Neural cell (in vitro differentiated cells): ENCODE measurements around the gene USP32. TPM values are rescaled to one million over a fixed set of nuclear protein-coding genes. Genes with fewer than 3 reads are reported as not detected.

Experiments
- H2AFZ ChIP-seq: fragments of 200-600, 300-800 bp; sonication (generic), shearing (Covaris generic); 2 replicates; pipeline ENCODE4 v1.6.0; 2014; ENCODE audit warnings: low read depth, mild to moderate bottlenecking, antibody characterized with exemption, low read length, moderate library complexity
- H3F3A ChIP-seq: fragments of 200-600 bp; shearing (Covaris generic); 2 replicates; pipeline ENCODE4 v1.6.1; 2016; ENCODE audit warnings: mild to moderate bottlenecking, moderate library complexity, mixed read lengths, antibody characterized with exemption, low read length; ENCODE audit not compliant: insufficient read depth, poor library complexity, severe bottlenecking
- H3K27ac ChIP-seq: fragments of 200-600, 300-800 bp; sonication (generic), shearing (Covaris generic); 2 replicates; pipeline ENCODE4 v1.5.1; 2014; ENCODE audit warnings: mild to moderate bottlenecking, low read length, moderate library complexity
- H3K27me3 ChIP-seq: fragments of 300-800, 200-600 bp; sonication (generic), shearing (Covaris generic); 2 replicates; pipeline ENCODE4 v1.6.0; 2014; ENCODE audit warnings: mild to moderate bottlenecking, low read depth, low read length, moderate library complexity; ENCODE audit not compliant: insufficient read depth
- H3K36me3 ChIP-seq: fragments of 300-800, 200-600 bp; sonication (generic), shearing (Covaris generic); 2 replicates; pipeline ENCODE4 v1.5.1; 2014; ENCODE audit warnings: mild to moderate bottlenecking, antibody characterized with exemption, low read length, moderate library complexity; ENCODE audit not compliant: insufficient read depth
- H3K4me2 ChIP-seq: fragments of 300-800, 200-600 bp; sonication (generic), shearing (Covaris generic); 2 replicates; pipeline ENCODE4 v1.6.0; 2014; ENCODE audit warnings: mild to moderate bottlenecking, low read length
- H3K4me3 ChIP-seq: fragments of 300-800, 200-600 bp; sonication (generic), shearing (Covaris generic); 2 replicates; pipeline ENCODE4 v1.5.1; 2014; ENCODE audit warnings: mild to moderate bottlenecking, low read length, moderate library complexity
- H3K79me2 ChIP-seq: fragments of 200-600 bp; shearing (Covaris generic); replicated peaks from 2 replicates; pipeline ENCODE4 v1.6.0; 2014; ENCODE audit warnings: mild to moderate bottlenecking, low read length, moderate library complexity; ENCODE audit not compliant: insufficient read depth
- H3K9ac ChIP-seq: fragments of 300-800, 200-600 bp; sonication (generic), shearing (Covaris generic); 2 replicates; pipeline ENCODE4 v1.6.1; 2016; ENCODE audit warnings: mild to moderate bottlenecking, low read length, mixed read lengths
- H3K9me2 ChIP-seq: fragments of 200-600 bp; shearing (Covaris generic); 2 replicates; pipeline ENCODE4 v1.6.1; 2016; ENCODE audit warnings: mild to moderate bottlenecking, low read length, mixed read lengths; ENCODE audit not compliant: insufficient read depth
- H3K9me3 ChIP-seq: fragments of 200-600, 300-800 bp; sonication (generic), shearing (Covaris generic); 2 replicates; pipeline ENCODE4 v1.6.1; 2016; ENCODE audit warnings: mild to moderate bottlenecking, mixed run types, low read length, moderate library complexity, mixed read lengths
- H4K20me1 ChIP-seq: fragments of 200-600 bp; shearing (Covaris generic); 2 replicates; pipeline ENCODE4 v1.6.1; 2016; ENCODE audit warnings: mild to moderate bottlenecking, mixed run types; ENCODE audit not compliant: insufficient read depth
- CTCF ChIP-seq: fragments of 450-650 bp; IDR thresholded peaks from 2 replicates; pipeline ENCODE4 v1.5.1; 2014; ENCODE audit warnings: antibody characterized with exemption, mild to moderate bottlenecking, moderate library complexity; ENCODE audit not compliant: poor library complexity, severe bottlenecking
- EP300 ChIP-seq: fragments of 450-650 bp; conservative IDR thresholded peaks from 2 replicates; pipeline ENCODE4 v1.6.1; 2014; ENCODE audit warnings: antibody characterized with exemption, mild to moderate bottlenecking, moderate library complexity; ENCODE audit not compliant: poor library complexity, severe bottlenecking
- EZH2 ChIP-seq: fragments of 200-600, 300-800 bp; shearing (Covaris generic), sonication (generic); IDR thresholded peaks from 2 replicates; pipeline ENCODE4 v1.6.1; 2014; ENCODE audit warnings: antibody characterized with exemption, low read length, borderline replicate concordance, mild to moderate bottlenecking; ENCODE audit not compliant: insufficient read depth, poor library complexity, severe bottlenecking
- MXI1 ChIP-seq: fragments of 450-650 bp; conservative IDR thresholded peaks from 2 replicates; pipeline ENCODE4 v1.6.1; 2014; ENCODE audit warnings: antibody characterized with exemption, mild to moderate bottlenecking; ENCODE audit not compliant: poor library complexity, severe bottlenecking
- POLR2AphosphoS5 ChIP-seq: IDR thresholded peaks from 2 replicates; pipeline ENCODE4 v1.6.1; 2012
- RAD21 ChIP-seq: fragments of 450-650 bp; conservative IDR thresholded peaks from 2 replicates; pipeline ENCODE4 v1.6.1; 2014; ENCODE audit warnings: antibody characterized with exemption, mild to moderate bottlenecking, moderate library complexity
- REST ChIP-seq: IDR thresholded peaks from 2 replicates; pipeline ENCODE4 v1.6.1; 2012; ENCODE audit warnings: borderline replicate concordance
- SMC3 ChIP-seq: fragments of 450-650 bp; conservative IDR thresholded peaks from 2 replicates; pipeline ENCODE4 v1.6.1; 2014; ENCODE audit warnings: antibody characterized with exemption, mild to moderate bottlenecking, moderate library complexity; ENCODE audit not compliant: poor library complexity
- TAF1 ChIP-seq: IDR thresholded peaks from 2 replicates; pipeline ENCODE4 v1.6.1; 2012; ENCODE audit warnings: low read depth
- polyA plus RNA-seq: library from polyadenylated mRNA; depleted of rRNA; stranded (reverse); fragments of >200 nt; gene quantifications from 2 replicates; pipeline ENCODE4 v1.2.3, GENCODE V29; 2014

USP32 gene
- polyA plus RNA-seq, 1 donor from 2014 or later: 25.7 TPM

- Histone ChIP-seq H3K9me2 (no peaks in the 10 kb centered on the region), H4K20me1 (no peaks in the 10 kb centered on the region), H3K36me3 (no peaks in the 10 kb centered on the region), H3F3A (no peaks in the 10 kb centered on the region), H3K4me3 (no peak overlapping the region), H2AFZ (no peak overlapping the region), H3K27ac (no peak overlapping the region), H3K4me2 (no peak overlapping the region), H3K79me2 (no peaks in the 10 kb centered on the region), H3K9ac (no peak overlapping the region), H3K27me3 (no peaks in the 10 kb centered on the region), H3K9me3 (no peaks in the 10 kb centered on the region)
- TF ChIP-seq SMC3 (no peak), EP300 (no peak), CTCF (no peak), MXI1 (no peak), REST (no peak), RAD21 (no peak), POLR2AphosphoS5 (no peak), EZH2 (no peak), TAF1 (no peak)
These were observed 91.0 kb downstream of the USP32 start for GRCh38 chr17:60300949-60301348.

- H3K9me3 ChIP-seq: no peaks in the 10 kb centered on the region
- TF ChIP-seq EZH2 (no peak), RAD21 (no peak), POLR2AphosphoS5 (no peak), CTCF (no peak)
- no peak overlapping the region for H3K27ac ChIP-seq
- H2AFZ ChIP-seq: no peak overlapping the region
- H4K20me1 ChIP-seq: no peaks in the 10 kb centered on the region
- no peaks in the 10 kb centered on the region for H3F3A ChIP-seq
- no peak overlapping the region for H3K9ac ChIP-seq
- H3K4me2 ChIP-seq: no peak overlapping the region
- no peaks in the 10 kb centered on the region for H3K36me3 ChIP-seq
- no peaks in the 10 kb centered on the region for H3K79me2 ChIP-seq
- no peak overlapping the region for H3K4me3 ChIP-seq
- H3K27me3 ChIP-seq: no peaks in the 10 kb centered on the region
- no peaks in the 10 kb centered on the region for H3K9me2 ChIP-seq
These were observed 91.9 kb downstream of the USP32 start for GRCh38 chr17:60300011-60300410.
